RWPE2 (cell line): ENCODE measurements around the gene VWA3A.

Source experiments
- ATAC-seq: fragments of 200-7000 bp; cut with Tn5 transposase; 3 replicates; pipeline ENCODE4 v1.9.1; 2021; ENCODE audit warnings: low read depth
- DNase-seq: peaks from one replicate; pipeline ENCODE4 v3.0.0-alpha.2; 2020; ENCODE audit warnings: low spot score
- H3K27ac ChIP-seq: fragments of 450-650 bp; 2 replicates; pipeline ENCODE4 v1.5.1; 2017; ENCODE audit warnings: mild to moderate bottlenecking; ENCODE audit not compliant: poor library complexity, severe bottlenecking
- H3K27me3 ChIP-seq: fragments of 250-450 bp; sonication (Bioruptor Pico); 2 replicates; pipeline ENCODE4 v1.5.1; 2021; ENCODE audit warnings: mild to moderate bottlenecking, moderate library complexity; ENCODE audit not compliant: insufficient read depth, poor library complexity, severe bottlenecking
- H3K36me3 ChIP-seq: fragments of 250-450 bp; sonication (Bioruptor Pico); 2 replicates; pipeline ENCODE4 v1.5.1; 2020; ENCODE audit warnings: low read depth, mild to moderate bottlenecking, moderate library complexity
- H3K4me1 ChIP-seq: fragments of 250-450 bp; sonication (Bioruptor Pico); 2 replicates; pipeline ENCODE4 v1.5.1; 2021; ENCODE audit warnings: mild to moderate bottlenecking, moderate library complexity; ENCODE audit not compliant: insufficient read depth, poor library complexity, severe bottlenecking
- H3K4me3 ChIP-seq: fragments of 250-450 bp; sonication (Bioruptor Pico); 2 replicates; pipeline ENCODE4 v1.5.1; 2021; ENCODE audit warnings: mild to moderate bottlenecking, moderate library complexity; ENCODE audit not compliant: severe bottlenecking
- H3K9me3 ChIP-seq: fragments of 250-450 bp; sonication (Bioruptor Pico); 2 replicates; pipeline ENCODE4 v1.5.1; 2021; ENCODE audit warnings: mild to moderate bottlenecking, moderate library complexity; ENCODE audit not compliant: severe bottlenecking
- TF ChIP-seq, protein P1 (sequence below): fragments of 450-650 bp; IDR thresholded peaks from one replicate; pipeline ENCODE4 v1.5.1; 2017; ENCODE audit warnings: mild to moderate bottlenecking, moderate library complexity; ENCODE audit not compliant: poor library complexity, severe bottlenecking

The VWA3A gene

DNA sequence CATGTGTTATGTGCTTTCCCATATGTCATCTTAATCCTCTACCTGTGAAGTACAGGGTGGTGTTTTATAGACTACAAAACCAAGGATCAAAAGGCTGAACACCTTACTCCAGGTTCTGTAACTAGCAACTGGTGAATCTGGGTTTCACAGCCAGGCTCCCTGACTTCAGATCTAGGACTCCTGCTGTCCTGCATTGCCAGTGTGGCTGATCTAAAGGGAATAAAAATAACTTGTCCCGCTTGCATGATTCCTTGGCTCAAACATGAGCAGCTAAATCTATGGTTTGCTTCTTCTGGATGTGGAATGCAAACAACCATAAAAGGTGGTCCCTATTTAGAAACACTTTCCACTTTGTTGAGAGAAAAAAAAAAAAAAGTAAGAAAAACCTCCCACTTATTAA, 3.7 kb upstream of the VWA3A start:
- Histone ChIP-seq H3K27ac (no peak overlapping the region), H3K27me3 (no peaks in the 10 kb centered on the region), H3K4me3 (no peak overlapping the region), H3K36me3 (peaks cover 29% of the 10 kb centered on the region), H3K4me1 (no peaks in the 10 kb centered on the region), H3K9me3 (no peaks in the 10 kb centered on the region)
- TF ChIP-seq, protein P1, sequence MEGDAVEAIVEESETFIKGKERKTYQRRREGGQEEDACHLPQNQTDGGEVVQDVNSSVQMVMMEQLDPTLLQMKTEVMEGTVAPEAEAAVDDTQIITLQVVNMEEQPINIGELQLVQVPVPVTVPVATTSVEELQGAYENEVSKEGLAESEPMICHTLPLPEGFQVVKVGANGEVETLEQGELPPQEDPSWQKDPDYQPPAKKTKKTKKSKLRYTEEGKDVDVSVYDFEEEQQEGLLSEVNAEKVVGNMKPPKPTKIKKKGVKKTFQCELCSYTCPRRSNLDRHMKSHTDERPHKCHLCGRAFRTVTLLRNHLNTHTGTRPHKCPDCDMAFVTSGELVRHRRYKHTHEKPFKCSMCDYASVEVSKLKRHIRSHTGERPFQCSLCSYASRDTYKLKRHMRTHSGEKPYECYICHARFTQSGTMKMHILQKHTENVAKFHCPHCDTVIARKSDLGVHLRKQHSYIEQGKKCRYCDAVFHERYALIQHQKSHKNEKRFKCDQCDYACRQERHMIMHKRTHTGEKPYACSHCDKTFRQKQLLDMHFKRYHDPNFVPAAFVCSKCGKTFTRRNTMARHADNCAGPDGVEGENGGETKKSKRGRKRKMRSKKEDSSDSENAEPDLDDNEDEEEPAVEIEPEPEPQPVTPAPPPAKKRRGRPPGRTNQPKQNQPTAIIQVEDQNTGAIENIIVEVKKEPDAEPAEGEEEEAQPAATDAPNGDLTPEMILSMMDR, result no peak
- no peak for ATAC-seq
- DNase-seq, result no peak

DNA sequence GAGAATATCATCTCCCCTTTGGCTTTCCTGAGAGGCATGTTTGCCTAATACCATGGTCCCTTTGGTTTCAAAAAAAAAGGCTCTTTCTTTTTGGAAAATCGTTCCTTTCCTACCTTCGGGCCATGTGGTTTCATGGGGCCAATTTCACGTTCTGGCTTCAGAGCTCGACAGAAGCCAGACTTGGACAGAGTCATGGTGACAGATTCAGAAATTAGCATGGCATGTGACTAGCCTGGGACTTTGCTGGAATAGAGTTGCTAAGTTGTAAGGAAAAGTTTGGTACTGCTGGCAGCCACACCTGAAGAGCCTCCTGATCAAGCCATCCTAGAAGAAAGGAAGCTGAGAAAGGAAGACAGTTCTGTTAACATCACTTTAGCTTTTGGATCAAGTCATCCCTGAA, 2.4 kb upstream of the VWA3A start:
- H3K4me1 ChIP-seq, result no peaks in the 10 kb centered on the region
- peaks cover 20% of the 10 kb centered on the region for H3K36me3 ChIP-seq
- H3K27ac ChIP-seq, result no peak overlapping the region
- ATAC-seq, result no peak
- TF ChIP-seq, protein P1, result no peak
- no peaks in the 10 kb centered on the region for H3K9me3 ChIP-seq
- no peaks in the 10 kb centered on the region for H3K27me3 ChIP-seq
- no peak for DNase-seq
- H3K4me3 ChIP-seq, result no peak overlapping the region

DNA sequence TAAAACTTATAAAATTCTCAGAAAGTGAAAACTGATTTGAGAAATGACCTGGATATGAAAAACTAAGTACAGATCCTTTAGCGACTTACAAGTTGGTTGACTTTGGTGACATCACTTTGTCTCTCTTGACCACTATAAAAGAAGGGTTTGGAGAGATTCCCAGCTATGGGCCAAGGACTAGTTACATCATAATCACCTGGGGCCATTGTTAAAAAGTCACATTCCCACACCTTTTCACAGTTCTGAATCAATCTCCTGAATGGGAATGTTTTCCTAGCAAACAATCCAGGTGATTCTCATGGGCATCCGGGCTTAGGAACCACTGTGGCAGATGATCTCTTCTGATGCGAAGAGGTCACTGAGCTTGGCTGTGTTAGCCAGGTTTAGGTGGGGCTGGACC, 620 bp upstream of the VWA3A start:
- Histone ChIP-seq H3K9me3 (no peaks in the 10 kb centered on the region), H3K4me3 (no peak overlapping the region), H3K27me3 (no peaks in the 10 kb centered on the region), H3K27ac (no peak overlapping the region), H3K4me1 (no peaks in the 10 kb centered on the region), H3K36me3 (peaks cover 8% of the 10 kb centered on the region; the same call in 1 of the 2 replicates)
- ATAC-seq (peak; percentile 26; the same call in 1 of the 3 replicates), DNase-seq (no peak)
- TF ChIP-seq, protein P1, result no peak

DNA sequence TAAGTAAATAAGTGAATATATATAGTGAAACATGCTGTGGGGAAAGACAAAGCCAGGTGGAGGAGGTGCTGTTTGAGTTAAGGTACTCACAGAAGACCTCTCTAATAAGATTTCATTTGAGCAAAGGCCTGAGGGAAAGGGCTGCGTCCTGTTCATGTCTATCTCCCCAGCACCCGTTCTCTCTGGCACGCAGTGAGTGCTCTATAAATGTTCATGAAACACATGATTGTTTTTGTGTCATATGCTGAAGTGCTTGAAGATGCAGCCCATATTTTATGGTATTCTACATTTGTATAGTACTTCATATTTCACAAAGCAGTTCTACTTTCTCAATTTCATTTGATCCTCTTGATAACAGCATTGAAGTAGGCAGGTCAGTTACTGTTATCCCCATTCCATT, 990 bp downstream of the VWA3A start:
- Histone ChIP-seq H3K27ac (no peak overlapping the region), H3K4me3 (no peak overlapping the region), H3K36me3 (no peaks in the 10 kb centered on the region), H3K9me3 (no peaks in the 10 kb centered on the region), H3K27me3 (no peaks in the 10 kb centered on the region), H3K4me1 (no peaks in the 10 kb centered on the region)
- TF ChIP-seq, protein P1, result no peak
- DNase-seq, result no peak
- ATAC-seq, result no peak

DNA sequence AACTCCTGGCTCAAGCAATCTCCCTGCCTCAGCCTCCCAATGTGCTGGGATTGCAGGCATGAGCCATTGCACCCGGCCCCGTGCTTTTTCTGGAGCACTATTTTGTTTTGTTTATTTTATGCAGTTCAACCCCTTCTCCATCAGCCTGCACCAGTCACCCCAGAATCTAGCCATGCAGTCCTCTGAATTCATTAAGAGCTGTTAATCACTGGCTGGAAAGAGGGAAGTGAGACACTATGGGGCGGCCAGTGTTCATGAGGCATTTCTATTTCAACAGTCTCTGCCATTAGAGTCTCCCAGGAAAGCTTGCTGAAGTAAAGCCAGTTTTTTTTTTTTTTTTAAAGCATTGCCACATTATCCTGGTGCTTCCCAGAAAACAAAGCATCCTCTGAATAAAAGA, 1.7 kb downstream of the VWA3A start:
- ATAC-seq (no peak), DNase-seq (no peak)
- no peaks in the 10 kb centered on the region for H3K4me1 ChIP-seq
- H3K27me3 ChIP-seq, result no peaks in the 10 kb centered on the region
- no peak overlapping the region for H3K27ac ChIP-seq
- TF ChIP-seq, protein P1, result no peak
- H3K9me3 ChIP-seq, result no peaks in the 10 kb centered on the region
- H3K36me3 ChIP-seq, result no peaks in the 10 kb centered on the region
- no peak overlapping the region for H3K4me3 ChIP-seq
